GOT3 (cell line): ENCODE results near the gene TMEM63C.

Source experiments
- DNase-seq: peaks from one replicate; lab custom pipeline; 2025; ENCODE audit warnings: mixed read lengths; lab: John Stamatoyannopoulos, UW

TMEM63C gene, protein sequence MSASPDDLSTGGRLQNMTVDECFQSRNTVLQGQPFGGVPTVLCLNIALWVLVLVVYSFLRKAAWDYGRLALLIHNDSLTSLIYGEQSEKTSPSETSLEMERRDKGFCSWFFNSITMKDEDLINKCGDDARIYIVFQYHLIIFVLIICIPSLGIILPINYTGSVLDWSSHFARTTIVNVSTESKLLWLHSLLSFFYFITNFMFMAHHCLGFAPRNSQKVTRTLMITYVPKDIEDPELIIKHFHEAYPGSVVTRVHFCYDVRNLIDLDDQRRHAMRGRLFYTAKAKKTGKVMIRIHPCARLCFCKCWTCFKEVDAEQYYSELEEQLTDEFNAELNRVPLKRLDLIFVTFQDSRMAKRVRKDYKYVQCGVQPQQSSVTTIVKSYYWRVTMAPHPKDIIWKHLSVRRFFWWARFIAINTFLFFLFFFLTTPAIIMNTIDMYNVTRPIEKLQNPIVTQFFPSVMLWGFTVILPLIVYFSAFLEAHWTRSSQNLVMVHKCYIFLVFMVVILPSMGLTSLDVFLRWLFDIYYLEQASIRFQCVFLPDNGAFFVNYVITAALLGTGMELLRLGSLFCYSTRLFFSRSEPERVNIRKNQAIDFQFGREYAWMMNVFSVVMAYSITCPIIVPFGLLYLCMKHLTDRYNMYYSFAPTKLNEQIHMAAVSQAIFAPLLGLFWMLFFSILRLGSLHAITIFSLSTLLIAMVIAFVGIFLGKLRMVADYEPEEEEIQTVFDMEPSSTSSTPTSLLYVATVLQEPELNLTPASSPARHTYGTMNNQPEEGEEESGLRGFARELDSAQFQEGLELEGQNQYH

DNA sequence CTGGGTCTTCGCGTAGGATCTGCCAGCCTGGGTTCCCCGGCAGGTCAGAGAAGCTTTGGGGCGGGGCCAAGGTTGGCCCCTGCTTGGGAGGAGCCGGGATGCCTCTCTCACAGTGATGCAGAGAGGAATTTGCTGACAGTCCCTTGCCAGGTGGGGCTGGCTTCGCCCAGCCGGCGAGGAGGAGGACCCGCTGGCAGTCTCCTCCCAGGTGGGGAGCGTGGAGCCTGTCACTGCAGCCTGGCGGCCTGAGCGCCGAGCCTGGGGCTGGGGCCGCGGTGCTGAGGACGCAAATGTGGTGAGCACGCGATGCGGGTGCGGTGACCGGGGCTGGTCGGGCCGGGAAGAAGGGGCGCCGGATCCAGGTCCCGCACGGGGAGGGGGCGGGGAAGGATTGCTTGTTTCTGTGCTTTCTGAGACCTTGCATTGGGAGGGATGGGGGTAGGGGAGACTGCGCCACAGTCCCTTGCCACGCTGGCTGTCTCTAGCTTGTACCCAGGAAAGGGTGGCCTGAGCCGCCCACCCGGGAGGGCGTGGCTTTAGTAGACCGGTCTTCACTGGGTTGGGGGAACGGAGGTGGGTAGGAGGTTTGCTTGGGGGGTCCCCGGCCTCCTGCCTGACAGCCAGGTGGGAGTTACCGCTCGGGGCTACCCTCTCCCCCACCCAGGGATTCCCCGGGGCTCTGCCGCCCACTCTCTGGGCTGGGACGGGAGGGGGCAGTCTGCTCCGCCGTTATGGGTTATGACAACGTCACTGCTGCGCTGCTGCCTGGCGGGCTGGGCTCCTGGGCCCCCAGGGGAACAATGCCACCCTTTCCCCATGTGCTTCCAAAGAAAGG lies at the start of gene TMEM63C:
TMEM63C (plus strand) TSS at position 196 of the 835 bp plus-strand sequence. CDS start 37,016 bp downstream, outside the sequence.
- no peak for DNase-seq

DNA sequence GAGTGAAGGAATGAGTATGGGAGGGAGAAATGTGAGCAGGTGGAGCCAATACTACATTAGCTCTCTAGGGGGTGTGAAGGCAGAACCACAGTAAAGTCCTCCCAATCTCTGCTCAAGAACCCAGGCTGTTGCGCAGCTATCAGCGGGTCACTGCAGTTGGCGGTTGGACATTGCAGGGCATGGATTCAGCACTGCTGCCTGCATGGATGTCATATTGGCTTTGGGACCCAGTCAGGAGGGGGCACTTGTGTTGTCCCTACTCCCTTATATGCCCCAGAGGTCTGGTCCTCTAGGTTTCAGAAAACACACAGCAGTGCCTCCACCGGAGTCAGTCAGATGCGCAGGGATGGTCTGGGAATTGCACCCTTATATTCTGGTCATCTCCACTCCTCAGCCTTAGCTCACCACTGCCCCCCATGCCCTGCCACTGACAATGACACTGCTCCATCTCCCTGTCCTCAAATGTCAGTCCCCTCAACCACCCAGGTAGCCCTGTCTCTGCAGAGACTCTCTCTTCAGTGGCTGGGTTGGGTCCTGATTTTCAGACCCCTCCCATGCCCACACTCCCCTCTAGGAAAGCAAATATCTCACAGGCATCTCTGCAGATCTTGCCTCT lies 49.6 kb upstream of the TMEM63C start:
- DNase-seq: no peak

DNA sequence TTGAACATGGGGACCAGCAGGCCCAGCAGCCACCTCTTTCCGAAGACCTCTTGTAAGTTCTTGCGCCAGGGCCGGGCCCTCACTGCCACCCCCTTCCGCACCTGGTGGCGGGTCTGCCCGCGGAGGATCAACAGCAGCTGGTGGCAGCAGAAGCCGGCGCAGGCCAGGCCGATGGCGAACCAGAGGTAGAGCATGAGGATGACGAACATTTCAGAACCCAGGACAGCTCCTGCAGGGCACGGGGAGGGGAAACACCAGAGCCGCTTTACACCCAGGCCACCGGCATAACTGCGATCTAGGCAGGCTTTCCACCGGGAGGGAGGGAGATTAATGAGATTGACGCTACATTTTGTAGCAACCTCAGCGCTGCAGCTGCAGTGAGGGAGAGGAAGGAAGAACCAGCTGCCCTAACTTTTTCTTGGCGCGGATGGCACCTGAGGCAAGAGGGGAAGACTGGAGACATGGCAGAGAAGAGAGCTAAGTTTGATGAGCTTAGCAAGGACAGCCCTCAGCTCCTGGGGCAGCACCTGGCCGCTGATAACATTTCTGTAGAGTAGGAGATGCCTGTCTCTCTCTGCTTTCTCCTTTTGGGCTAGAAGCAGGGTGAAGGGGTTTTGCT lies 47.8 kb upstream of the TMEM63C start:
- no peak for DNase-seq

DNA sequence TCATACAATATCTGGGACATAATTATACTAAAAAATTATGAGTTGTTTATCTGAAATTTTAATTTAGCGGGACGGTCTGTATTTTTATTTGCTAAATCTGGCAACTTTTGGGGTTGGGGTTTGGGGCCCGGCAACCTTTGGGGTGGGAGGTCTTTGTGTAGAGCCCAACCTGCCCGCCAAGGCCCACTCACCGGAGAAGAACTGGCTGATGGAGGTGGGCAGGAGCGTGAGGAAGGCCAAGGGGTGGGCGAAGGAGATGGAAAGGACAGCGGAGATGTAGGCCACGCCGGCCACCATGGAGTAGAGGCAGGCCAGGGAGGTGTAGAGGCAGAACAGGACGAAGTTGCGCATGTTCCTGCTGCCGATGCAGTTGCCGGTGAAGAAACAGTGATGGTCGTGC lies 42.6 kb upstream of the TMEM63C start:
- no peak for DNase-seq

DNA sequence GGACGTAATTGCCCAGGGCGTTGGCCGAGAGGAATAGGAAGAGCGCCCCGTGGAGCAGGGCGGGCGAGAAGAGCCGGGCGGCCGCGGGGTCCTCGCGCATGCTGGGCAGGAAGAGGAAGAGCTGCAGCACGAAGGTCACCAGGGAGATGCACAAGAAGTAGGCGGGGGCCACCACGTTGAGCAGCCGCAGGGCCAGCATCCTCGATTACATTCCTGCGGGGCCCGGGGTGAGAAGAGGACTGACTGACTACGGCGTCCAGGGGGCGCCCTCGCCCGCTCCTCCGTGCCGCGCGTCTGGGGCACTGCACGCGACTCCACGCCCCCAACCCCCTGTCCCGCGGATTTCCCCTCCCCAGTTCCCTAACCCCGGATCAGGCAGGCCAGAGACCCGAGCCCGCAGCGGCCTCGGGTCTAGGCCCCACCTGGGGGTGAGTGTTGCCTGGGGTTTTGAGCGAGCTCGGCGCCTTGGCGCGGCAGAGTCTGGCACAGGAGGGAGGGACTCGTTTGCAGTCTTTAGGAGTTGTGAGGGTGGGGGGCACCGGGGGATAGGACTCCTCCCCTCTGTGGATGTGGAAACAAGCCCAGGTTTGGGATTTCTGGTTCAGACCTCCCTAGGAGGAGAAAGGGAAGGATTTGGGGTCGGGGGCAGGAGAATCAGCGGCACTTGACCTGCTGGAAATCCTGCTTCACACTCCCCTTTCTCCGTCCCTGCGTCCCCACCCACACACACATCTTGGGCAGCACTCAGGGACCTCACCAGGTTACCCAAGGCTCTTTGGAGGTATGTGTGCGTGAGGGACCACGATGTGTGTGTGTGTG lies 41.8 kb upstream of the TMEM63C start:
- no peak for DNase-seq

DNA sequence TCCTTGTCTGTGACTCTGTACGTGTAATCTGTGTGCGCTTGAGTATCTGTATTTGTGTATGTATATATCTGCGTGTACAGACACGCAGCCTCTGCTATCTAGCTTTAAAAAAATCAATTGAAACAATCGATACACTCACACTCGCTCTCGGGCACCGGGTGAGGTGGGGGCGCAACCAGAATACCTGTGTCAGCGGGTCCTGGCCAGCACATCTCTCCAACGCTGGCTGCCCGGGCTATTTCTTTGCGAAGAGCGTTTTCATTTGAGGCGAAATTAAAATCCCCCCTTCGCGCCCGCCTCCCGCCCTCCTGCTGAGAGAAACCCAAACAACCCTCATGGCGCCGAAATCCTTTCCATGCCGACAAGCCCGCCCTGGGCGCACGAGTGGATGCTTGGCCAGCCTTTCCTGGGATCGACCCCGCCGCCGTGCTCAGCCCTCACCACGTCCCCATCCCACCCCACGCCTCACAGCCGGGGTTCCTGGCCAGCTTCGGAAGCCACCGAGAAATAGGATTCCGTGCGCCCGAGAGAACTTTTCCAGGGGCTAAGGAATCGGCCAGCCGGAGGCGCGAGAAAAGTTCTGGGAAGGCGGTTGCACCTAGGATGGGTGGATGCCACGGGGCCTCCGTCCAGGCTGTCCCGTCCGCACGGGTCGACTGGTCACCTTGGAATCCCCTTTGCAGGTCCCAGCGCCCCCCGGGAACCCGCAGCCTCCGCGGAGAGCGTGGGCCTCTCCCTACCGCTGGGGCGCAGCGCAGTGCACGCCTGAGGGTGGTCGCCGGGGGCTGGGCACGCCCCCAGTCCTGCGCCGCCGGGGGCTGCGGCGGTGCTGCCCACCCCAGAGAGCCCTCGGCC lies 41.0 kb upstream of the TMEM63C start:
- no peak for DNase-seq

DNA sequence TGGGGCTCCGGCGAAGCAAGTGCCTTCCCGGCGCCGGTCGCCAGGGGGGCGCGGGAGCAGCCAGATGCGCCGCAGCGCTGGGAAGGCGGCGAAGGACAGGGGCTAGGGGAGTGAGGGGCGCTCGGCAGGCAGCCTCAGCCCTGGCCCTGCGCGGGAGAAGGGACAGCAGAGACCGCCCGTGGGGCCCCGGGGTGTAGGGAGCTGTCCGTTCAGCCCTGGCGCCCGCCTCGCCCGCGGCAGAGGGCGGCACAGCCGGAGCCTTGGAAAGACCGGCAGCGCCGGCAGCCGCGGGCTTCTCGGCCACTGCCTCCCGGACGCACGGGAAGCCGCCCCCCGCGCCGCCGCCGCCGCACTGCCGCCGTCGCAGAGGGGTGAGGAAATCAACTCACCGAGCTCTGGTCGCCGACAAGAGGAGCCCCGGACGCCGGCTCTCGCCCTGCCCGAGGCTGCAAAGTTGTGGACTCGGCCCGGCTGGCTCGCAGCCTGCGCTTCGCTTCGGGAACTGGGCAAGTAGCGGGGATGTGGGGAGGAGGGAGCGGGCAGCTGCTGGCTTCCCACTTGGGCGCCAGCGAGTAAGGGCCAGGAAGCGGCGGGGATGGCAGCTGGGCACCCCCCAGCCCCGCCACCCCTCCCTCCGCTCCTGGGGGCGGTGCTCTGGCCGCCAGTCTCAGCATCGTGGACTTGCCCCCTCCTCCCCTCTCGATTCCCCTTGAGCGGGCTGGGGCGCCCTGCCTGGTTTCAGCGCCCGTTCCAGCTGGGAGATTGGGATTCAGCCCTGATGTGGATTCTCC lies 40.2 kb upstream of the TMEM63C start, which contains the start of gene ZDHHC22:
ZDHHC22 (minus strand) TSS at position 578 of the 791 bp plus-strand sequence. CDS start 2,053 bp downstream, outside the sequence.
- DNase-seq: no peak

DNA sequence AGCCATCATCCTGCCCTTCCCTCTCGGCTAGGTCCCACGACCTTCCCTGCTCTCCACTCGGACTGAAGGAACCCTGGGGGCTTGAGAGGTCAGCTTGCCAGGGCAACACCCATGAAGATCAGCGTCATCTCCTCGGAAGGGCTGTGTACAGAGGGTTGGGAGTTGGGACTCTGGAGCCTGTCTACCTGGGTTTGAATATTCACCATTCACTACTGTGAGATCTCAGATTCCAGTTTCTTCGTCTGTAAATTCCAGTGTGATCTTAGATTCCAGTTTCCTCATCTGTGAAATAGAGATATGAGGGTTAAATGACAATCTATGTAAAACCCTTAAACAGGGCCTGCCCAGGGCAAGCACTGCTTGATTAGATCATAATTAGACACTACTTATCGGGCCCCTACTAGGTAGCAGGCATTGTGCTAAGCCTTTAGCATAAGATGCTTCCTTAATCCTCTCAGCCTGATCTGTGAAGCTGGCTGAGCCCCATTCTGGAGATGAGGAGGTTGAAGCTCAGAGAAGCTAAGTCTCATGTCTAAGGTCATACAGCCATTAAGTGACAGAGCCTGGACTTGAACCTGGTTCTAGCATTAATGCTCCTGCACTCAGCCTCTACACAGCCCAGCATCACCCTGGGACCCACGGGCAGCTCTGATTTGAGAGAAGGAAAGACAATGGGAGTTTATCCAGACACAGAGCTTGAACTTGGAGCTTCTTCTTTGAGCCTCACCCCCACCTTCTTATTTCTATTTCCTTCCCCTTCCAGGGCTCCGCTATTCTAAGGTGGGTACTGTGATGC lies 39.4 kb upstream of the TMEM63C start:
- no peak for DNase-seq

DNA sequence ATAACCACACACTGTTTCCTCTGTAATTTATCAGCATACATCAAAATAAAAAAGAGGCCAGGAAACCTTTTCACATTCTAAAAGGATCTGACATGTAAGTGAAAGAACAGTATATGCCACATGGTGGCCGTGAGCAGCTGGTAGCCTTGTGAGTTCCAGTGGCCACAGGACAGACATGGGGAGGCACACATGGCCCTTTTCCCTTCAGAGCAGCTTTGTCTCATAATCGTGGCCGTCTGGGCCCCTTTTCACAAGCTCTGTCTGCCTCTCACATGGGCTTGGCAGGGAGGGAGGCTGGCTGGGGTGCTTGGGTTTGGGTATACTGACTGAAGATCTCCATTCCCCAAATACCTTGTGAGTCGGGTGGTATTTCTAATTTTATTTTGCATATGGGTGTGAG lies 38.5 kb upstream of the TMEM63C start:
- no peak for DNase-seq

DNA sequence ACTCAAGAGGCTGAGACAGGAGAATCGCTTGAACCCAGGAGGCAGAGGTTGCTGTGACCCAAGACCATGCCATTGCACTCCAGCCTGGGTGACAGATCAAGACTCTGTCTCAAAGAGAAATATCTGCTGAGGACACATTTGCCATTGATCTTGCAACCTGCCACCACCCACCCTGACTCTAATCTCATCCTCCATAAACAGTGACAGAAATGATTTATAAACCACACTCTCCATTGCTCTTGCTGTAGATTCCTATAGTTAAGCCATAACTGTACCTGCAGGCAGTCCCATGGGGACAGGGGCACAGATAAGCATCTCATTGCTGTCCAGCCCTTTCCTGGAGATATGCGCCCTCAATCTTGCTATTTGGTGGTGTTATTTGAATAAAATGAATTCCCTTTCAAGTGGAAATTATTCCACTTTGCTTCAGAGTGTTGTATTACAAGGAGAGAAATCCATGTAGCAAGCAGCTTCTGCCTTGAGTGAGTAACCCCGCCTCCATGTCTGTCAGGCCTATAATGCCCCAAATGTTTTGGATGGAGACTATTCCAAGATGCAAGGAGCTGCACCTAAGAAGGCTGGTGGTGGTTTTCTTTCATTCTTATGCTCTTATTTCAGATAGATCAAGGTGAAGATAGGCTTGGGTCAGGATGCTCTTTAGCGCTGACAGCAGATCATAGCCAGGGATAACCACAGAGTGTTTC lies 37.0 kb upstream of the TMEM63C start:
- DNase-seq: no peak

DNA sequence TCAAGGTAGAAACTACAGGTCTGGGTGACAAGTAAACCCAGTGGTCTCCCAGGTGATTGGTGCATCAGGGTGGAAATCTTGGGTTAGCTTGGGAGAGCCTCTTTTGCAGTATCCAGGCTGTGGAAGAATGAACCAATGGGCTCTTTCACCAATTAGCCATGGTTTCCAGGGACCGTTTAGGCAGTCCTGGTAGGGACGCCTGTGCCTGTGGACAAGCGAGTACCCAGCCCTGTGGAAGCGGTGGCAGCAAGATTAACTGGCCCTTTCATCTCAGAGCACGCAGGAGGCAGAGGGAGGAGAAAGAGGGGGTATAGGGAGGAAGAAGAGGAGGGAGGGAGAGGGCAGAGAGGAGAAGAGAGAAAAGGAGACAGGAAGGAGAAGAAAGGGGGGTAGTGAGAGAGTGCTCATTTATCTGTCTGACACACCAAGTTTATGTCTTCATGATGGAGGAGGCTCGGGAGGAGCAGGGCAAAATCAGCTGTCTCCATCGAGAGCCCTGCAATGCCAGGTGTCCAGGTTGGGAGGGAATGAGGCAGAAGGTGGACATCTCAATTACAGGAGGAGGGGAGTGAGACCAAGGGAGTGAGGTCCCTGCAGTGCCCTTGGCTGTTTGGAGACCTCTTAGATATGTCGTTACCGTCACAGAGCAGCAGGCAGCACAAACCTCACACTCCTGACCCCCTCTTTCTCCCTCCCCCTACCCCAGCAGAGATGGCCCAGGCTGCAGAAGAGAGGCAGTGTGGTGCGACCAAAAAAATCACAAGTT lies 35.4 kb upstream of the TMEM63C start:
- DNase-seq: no peak

DNA sequence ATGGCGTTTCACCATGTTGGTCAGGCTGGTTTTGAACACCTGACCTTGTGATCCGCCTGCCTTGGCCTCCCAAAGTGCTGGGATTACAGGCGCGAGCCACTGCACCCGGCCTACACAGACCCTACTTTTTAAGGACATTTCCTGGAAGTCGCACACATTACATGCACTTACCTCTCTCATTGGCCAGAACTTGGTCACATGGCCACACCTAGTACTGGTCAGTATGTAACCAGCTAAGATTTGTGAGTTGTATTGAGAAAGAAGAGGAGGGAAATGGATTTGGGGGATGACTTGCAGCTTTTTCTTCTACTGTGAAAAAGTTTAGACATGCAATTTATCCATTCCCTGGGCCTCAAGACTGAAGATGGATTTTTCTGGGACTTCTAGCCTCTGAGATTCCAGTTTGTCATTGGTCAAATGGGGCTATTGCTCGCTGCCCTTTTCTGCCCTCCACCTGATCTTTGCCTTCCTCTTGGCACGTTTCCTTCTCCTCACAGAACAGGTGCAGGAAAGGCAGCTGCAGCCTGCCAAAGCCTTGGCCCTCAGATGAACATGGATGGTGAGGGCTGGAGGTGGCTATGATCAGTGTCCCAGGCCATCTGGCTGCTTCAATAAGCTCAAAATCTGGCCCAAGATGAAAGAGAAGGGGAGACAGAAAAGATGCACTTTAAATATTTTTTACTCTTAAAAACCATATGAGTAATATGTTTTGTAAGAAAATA lies 32.9 kb upstream of the TMEM63C start:
- no peak for DNase-seq

DNA sequence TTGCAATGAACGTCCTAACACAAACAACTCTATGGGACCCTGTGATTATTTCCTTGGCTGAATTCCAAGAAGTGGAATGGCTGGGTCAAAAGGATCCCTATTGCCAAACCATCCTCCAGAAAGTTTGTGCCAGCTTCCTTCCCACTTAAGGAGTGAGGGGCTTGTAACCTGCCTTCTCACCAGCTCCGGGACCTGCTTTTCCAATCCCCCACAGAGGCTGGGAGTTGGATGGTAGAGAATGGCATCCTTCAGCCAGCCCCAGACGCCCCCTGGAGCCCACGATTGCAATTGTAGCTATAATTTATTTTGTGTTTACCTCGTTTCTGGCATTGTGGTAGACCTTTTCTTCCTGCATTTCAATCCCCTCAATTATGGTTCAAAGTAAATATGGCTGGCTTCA lies 30.4 kb upstream of the TMEM63C start:
- no peak for DNase-seq

DNA sequence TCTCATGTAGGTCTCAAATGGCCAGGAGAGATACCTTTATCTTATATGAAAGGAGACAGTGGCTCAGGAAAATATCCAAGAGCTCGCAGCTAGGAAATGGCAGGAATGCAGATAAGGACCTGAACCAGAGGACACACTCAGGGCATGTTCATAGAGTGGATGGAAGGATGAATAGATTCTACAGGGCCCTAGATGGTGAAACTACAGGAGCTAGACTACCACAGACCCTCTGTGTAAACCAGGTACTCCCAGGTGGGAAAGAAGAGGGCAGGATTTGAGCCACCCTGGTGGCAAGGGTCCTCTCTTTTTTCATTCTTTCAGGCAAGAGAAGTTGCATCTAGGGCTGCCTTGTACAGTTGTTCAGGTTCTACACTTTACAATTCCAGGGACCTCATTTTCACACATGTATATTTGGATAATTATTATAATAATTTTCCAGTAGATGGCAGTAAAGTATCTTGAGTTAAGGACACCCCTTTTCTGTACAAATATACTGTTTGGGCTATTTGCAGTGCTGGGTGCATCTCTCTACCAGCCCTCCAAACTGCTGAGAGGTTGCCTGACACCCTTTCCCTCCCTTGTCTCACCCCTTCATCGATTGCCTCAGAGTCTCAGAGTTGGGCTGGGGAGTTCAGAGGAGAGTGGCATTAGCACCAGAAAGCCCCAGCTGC lies 29.5 kb upstream of the TMEM63C start:
- DNase-seq: no peak

DNA sequence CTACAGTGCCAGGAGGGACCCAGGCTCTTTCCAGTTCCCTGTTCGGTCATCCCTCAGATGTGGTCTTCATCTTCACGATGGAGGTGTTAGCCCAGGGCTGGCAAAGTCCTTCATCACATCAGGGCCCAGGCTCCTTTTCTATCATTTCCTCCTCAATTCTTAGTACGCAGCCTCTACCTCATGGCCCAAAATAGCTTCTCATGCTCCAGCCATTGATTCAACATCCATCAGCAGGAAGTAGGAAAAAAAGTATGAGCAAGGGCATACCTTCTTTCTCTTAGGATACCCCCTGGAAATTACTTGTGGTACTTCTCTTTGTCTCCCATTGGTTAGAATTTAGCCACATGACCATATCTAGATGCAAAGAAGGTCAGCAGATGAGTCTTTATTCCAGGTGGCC lies 27.8 kb upstream of the TMEM63C start:
- no peak for DNase-seq
